Stimulated activated CD8-positive, alpha-beta memory T cell treated with anti-CD3 and anti-CD28 coated beads, Interleukin-12 subunit alpha, Interleukin-12 subunit beta, amount 100 ng/mL, for 1 hour (primary cell): ENCODE measurements around the gene CAST.
"Not testable (repeated sequence)": the region's sequence is repeated elsewhere in the genome, so short reads cannot be mapped to it uniquely, and the experiment has no call there.

Experiments
- DNase-seq: peaks from one replicate; pipeline ENCODE4 v3.0.0-alpha.2; 2020; ENCODE audit warnings: low read depth

The CAST gene, protein sequence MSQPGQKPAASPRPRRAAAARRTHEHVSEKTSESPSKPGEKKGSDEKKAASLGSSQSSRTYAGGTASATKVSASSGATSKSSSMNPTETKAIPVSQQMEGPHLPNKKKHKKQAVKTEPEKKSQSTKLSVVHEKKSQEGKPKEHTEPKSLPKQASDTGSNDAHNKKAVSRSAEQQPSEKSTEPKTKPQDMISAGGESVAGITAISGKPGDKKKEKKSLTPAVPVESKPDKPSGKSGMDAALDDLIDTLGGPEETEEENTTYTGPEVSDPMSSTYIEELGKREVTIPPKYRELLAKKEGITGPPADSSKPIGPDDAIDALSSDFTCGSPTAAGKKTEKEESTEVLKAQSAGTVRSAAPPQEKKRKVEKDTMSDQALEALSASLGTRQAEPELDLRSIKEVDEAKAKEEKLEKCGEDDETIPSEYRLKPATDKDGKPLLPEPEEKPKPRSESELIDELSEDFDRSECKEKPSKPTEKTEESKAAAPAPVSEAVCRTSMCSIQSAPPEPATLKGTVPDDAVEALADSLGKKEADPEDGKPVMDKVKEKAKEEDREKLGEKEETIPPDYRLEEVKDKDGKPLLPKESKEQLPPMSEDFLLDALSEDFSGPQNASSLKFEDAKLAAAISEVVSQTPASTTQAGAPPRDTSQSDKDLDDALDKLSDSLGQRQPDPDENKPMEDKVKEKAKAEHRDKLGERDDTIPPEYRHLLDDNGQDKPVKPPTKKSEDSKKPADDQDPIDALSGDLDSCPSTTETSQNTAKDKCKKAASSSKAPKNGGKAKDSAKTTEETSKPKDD

DNA sequence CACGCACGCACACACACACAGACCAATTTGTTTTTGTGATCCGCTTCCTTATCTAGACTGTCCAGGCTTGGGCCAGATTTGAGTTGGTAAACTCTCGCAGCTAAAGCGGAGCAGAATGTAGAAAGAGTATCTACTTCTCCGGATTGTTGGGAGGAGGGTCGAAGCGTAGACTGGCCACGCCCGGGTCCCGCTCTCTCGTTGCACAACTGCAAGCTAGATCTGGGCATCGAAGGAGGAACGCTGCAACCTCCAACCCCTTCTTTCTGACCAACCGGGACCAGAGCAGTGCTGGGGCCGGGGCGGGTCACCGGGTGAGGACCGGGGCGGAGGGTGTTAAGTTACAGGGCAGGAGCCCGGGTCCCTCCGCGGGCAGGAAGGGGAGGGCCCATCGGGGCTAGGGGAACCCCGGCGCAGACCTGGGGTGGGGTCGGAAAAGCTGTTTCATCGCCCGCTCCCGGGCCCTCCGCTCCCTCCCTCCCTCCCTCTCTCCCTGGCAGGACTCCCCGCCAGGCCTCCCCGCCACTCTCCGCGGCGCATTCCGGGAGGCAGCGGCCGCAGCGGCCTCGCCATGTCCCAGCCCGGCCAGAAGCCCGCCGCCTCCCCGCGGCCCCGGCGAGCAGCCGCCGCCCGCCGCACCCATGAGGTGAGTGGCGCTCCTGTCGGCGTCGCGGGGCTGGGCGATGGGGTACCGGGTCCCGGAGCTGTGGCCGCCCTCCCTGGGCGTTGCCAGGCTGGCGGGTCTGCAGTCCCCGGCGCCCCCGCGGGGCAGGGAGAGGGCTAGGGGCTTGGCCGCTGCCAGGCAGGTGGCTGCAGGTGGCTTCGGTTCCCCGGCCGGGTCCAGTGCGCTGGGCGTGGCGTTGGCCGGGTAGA, at the start of gene CAST:
Gene CAST (plus strand): TSS at position 522 of the 870 bp plus-strand sequence. CDS start 47 bp downstream, at position 569.
- peak; percentile 73 for DNase-seq

DNA sequence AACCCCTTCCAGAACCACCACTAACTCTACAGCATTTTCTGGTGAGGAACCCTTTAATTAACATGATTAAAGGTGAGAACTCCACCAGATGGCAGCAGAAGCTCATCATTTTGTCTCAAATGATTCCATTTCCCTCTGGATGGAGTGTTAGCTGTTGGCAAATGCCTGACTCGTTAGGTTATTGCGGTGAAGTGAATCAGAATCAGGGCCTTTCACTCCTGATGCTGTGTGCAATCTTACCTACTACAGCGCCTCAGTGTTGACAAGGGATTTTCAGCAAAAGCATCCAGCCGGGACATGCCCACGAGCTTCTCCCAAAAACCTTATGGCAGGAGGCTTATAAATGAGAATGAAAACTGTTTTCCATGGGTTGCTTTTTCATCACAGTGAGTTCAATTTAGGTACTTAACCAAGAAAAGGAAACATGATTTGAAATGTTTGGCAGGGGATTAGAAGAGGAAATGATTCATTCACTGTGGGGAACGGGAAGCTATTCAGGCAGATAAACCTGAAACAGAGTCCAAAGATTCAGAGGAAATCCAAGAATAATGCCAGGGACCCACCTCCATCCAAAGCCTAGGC, 48.0 kb upstream of the CAST start:
- peak; percentile 5 for DNase-seq

DNA sequence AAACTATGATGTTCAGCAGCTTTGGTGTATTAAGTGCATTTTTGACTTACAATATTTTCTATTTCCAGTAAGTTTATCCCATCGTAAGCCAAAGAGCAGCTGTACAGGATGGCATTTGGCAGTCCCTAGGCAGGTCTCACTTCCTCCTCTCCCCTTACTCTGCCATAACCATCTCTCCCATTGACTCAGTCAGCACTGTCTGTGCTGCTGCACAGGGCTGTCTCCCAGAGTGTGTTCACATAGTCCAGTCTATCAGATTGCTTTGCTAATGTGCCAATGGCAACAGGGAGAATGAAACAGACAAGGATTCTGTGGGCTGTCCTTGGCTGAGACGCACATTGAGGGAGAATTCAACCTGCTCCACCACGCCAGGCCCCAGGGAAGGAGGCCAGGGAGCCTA, 47.0 kb upstream of the CAST start:
- no peak for DNase-seq

DNA sequence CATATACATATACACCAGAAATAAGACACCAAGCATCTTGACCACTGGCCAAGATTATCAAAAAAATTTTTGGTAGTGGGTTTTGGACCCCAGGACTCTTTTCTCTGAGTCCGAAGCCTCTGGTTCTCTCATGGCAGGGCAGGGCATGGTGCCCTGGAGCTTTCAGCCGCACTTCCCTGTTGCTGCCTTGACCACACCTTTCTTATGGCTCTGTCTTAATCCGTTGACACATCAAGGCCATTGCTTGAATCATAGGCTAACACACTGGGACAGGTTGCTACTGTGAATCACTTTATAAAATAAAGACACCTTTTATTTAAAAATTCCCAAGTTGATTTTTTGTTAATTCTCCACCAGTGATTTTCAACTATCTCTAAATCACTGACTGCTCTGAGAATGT, 45.4 kb upstream of the CAST start:
- DNase-seq: no peak

DNA sequence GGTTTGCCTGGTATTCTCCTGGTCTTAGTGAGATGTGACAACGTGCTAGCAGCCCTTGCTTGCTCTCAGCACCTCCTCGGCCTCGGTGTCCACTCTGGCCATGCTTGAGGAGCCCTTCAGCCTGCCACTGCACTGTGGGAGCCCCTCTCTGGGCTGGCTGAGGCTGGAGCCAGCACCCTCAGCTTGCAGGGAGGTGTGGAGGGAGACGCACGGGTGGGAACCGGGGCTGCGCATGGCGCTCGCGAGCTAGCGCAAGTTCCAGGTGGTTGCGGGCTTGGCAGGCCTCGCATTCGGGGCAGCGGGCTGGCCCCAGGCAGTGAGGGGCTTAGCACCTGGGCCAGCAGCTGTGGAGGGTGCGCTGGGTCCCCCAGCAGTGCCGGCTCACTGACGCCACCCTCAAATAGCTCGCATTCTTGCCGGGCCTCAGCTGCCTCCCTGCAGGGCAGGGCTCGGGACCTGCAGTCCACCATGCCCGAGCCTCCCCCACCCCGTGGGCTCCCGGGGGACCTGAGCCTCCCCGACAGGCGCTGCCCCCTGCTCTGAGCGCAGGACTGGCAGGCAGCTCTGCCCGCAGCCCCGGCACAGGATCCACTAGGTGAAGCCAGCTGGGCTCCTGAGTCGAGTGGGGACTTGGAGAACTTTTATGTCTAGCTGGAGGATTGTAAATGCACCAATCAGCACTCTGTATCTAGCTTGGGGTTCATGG, 43.7 kb upstream of the CAST start:
- not testable (repeated sequence) for DNase-seq

DNA sequence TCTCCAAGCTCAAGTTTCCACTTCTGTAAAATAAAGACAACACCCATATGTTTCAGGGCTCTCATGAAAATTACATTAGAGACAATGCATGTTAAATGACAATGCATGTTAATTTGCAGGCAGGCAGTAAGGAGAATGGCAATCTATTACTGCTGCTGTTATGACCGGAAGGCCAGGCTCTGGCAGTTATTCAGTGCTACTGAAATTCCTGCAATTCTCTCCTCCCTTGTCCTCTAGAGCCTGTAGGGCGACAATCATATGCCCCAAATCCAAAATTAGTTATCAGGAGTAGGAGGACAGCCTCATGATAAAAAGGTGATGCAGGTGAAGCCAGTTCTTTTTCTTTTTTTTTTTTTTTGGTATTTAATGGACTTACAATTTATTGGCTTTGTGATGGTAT, 42.2 kb upstream of the CAST start:
- DNase-seq: no peak

DNA sequence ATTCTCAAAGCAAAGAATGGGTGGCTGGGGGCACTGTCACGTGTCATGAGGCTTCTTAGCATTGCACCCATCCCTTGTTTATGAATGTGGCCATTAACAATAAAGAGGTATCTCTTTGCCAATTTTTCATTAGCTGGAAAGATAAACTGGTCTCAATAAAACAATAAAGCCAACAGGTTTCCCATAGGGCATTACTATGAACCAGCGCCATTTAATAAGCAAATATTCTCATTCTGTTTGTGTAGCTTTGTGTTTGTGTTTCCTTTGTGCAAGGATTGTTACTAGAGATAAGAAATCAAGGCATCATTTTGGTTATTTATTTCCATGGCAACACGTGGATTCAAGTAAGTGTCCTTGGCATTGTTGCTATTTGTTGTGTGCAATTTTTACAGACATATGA, 37.6 kb upstream of the CAST start:
- DNase-seq: no peak

DNA sequence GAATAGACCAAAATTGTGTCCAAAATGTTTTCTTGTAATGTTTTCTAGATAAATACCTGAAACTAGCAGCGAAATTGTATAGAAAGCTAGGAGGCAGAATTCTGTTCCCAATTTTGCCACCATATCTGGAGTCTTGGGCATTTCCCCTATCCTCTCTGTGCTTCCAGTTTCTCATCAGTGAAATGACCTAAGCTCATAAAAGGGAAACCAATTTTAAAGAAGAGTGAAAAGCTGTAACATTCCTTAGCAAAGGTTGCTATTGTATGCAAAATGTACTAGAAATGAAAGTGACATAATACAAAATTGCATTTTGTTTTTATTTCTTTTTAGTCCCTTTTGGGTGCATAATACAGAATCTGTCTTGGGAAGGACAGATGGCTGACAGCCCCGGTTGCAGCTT, 36.8 kb upstream of the CAST start:
- DNase-seq: no peak

DNA sequence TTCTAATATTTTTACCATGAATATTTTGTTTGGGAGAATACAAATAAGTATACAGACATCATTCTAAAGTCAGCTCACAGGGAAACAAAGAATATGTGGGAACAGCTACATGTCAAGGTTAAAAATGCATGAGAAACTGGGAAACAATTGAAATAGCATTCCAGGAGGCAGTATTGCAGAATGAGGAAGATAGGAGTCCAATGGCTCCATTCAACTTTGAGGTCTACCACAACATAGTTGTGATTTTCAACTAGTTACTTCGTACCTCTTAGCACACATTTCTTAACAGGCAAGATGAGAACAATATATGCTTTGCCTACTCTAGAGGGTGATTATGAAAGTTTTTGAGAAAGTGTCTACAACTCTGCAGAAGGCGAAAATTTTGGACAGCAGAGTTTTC, 35.2 kb upstream of the CAST start:
- DNase-seq: no peak

DNA sequence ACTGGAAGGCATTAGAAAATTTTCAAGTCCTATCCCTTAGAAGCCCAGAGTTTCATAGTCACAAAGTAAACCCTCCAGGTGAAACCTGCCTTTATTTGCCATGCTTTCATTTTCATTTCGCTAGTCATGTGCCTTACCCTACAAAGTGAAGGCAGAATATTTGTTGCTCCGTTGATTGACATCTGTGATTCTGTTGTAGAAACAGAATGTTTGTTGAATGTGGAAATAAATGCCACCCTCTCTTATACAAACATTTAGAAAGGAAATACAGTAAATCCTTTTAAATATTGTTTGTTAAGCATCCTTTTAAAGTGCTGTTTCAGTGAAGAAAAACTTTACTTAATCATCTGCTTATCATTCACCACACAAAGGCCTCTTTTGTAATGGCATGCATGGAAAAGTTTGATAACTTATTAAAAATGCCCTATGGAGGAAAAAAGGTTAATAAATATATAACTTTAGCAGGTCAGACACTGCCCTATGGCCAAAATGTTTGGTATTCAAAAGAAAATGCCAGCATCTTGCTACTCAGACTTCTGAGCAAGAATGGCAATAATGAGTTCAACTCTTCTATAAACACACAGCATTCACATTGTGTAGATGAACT, 34.3 kb upstream of the CAST start:
- DNase-seq: no peak

DNA sequence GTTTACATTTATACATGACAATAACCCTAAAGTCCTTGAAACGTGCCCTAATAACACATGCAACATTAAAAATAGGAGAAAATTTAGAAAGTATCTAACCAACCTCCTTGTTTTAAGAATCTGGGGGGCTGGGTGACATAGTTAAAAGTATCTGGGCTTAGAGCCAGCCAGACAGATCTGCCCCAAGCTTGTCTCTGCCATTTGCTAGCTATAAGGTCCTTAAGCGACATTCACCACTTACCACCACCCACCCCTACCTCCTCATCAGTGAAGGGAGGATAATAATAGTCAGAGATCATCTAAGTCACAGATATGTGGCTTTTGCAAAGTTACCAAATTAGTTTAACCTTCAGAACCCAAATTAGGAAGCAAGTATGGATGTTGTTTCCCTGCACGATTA, 33.8 kb upstream of the CAST start:
- no peak for DNase-seq

DNA sequence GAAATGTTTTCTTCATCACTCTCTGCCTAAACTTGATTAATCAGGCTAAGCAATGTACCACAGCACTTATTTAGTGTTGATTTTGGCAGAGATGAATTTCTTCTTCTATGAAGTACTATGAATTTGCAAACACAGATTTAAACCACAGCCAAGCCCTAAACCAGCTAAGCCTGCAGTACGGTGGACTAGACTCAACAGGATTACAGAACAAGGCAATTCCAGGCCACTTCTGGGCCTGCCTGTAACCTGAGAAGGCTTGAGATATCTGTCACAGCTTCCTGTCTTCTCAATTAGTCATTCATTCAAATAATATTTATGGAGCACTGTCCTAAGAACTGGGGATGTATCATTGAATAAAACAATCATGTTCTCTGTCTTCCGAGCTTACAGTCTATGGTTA, 32.4 kb upstream of the CAST start:
- DNase-seq: no peak

DNA sequence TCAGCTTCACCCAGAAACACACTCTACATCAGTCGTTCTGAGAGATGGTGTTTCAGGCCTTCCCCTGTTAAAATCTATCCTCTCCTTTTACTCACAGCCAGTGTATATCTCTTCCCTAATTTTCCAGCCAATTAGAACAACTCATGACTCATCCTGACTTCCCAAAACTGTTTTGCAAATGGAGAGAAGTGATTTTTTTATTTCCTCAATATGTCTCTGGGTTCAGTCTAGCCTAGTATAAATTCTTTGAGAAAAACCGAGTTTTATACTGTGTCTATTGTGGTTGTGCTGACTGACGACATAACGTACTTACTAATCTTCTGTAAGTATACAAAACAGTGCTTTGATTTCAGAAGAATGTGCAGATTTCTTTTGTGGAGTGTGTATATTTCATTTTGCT, 28.4 kb upstream of the CAST start:
- DNase-seq: no peak

DNA sequence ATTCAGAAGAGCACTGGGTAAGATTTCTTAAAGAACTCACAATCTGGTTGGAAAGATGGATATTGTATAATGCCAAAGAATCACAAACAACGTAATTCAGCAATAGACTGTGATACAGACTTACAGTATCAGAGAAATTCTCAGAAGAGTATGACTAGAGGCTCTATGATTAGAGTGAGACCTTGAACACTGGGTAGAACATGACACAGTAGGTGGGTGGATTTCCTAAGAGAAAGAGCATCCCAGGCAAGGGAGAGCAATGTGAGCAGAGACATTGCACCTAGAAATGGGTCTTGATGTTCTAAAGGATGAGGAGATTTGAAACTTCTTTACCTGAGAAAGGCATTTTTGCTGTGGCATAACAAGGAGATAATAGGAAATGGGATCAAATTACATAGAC, 27.3 kb upstream of the CAST start:
- no peak for DNase-seq

DNA sequence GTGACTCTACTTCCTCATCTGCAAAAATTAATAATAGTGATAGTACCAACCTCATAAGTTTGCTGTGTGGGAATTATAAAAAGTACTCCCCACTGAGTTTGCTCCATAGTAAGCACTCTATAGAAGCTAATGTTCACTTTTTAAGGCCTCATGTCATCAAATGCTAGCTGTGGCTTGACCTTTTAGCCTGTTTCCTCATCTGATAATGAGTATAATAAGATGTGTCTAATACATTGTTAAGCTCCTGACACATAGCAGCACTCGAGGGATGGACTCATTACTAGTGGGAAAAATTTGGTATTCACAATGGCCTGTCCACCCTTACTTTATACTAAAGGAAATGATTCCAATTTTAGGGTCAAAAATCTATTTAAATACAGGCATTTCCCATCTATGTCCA, 26.1 kb upstream of the CAST start:
- DNase-seq: no peak

DNA sequence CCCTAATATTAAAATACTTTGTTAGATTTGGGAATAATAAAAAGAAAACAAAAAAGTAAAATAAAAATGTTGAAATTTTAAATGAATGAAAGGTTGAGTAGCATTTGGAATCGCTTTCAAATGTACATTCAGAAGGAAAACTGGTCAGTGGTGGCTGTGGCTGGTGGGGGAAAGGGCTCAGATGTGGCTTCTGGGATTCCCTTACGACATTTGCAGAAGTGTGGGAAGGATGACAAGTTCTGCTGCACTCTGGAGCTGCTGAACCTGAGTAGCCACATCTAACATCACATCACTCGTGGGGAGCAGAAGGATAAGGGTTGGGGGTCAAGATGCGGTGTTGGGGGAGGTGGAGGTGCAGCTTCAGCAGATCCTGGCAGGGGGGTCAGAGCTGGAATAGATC, 25.6 kb upstream of the CAST start:
- no peak for DNase-seq

DNA sequence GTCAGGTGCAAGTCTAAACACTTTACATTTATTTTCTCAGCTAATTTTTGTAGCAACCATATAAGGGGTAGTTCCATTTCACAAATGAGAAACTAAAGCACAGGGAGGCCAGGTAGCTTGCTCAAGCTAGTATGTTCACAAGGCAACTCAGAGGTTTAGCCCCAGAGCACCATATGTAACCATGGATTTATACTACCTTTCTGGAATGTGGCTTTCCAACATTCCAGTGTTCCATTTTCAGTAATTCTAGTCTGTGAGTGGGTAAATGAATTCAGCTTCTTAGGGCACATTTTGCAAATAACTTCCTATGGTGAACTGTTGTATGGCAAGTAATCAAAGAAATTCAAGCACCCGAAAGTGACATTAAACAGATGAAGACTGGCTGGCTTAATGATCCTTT, 25.0 kb upstream of the CAST start:
- no peak for DNase-seq

DNA sequence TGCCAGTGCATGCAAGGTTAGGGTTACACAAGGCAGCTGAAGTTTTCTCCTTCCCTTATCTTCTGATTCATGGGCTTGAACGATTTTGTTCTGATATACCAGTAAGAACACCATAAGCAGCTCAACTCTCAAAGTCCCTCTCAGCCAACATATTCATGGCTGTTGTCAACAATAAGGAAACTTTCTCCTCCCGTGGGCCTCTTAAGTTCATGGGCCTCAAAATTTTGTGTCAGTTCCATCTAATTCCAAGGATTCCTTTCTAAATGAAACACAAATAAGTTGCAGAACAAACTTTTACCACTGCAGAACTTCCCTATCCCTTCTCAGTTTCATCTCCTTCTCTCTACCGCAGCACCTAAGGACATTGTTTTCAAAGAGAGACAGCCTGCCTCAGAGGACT, 23.6 kb upstream of the CAST start:
- DNase-seq: no peak

DNA sequence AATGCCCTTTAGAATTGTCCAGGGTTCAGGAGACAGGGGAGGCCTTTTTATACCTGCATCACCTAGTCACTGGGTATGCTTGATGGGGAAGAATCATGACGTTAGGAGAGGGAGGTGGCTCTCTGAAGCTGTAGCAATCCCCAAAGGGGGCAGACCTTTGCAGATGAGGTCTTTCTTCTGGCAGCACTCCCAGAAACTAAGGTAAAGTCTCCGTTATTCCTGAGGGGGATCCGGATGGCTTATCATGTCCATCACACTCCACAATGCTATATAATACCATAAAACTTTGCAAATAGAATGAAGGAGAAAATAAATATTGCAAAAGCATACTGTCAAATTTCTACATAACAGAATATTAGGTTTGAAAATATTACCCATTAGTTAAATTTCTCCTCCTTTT, 21.5 kb upstream of the CAST start:
- DNase-seq: no peak

DNA sequence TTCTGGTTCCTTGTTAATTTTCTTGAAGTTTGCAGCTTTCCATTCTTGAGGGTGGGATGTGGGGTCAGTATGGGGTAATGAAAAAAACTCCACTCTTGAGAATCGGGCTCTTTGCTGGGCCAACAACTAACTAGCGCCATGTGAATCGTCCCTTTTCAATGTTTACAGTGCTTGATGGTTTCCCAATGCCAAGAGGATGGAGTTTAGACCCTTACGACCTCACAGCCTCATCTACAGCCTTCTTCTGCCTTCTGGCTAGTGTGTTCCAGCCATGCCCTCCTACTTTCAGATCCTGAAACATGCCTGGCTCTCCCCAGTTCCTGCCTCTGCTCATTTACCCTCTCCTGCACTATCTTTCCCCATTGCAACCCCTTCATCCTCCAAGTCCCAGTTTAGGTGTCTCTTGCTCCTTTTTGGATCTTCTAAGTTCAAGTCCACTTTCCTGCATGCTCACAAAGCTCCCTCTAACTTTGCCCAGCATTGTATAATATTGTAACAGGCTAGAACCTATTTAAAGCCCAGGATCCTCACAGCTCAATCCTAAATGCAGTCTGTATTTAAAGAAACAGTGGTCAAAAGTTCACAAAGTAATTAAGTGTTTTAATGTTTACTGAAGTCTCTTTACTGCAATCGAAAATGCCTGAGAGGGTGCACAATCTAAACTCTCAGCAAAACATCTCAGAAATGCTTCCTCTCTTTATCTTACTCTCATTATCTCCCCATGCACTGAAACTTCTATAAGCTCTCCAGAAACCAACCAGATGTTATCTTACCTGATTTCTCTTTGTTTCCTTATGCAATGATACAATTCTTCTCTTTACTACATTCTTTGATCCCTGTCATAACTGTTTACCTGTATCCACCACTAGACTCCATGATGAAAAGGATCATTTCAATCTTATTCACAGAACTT, 20.6 kb upstream of the CAST start:
- no peak for DNase-seq
